ENCODE data around the gene RSAD2. TPM values are rescaled to one million over a fixed set of nuclear protein-coding genes. Genes with fewer than 3 reads are reported as not detected.

The RSAD2 gene
- total RNA-seq, 1 experiment from 2014 or later = 0.18 TPM

GRCh38 chr2:6911721-6912120 lies 34.1 kb downstream of the RSAD2 start:
- Mint-ChIP-seq H3K4me1 (ENCODE audit: low read depth, unreplicated experiment) (no peaks in the 10 kb centered on the region), H3K27me3 (ENCODE audit: insufficient read depth, unreplicated experiment) (peaks cover 17% of the 10 kb centered on the region), H3K27ac (ENCODE audit: unreplicated experiment) (no peak overlapping the region), H3K9me3 (ENCODE audit: unreplicated experiment) (no peaks in the 10 kb centered on the region), H3K4me3 (ENCODE audit: unreplicated experiment) (no peak overlapping the region), H3K36me3 (ENCODE audit: insufficient read depth, unreplicated experiment) (no peaks in the 10 kb centered on the region)
- BruUV-seq (replicated peaks) = no TSS peak
- ChIA-PET CTCF (no interaction called here), POLR2A (no interaction called here)
- Histone ChIP-seq H3K36me3 (ENCODE audit: control insufficient read depth, insufficient read depth, low read length) (no peaks in the 10 kb centered on the region), H3K9me3 (no peaks in the 10 kb centered on the region), H3K4me1 (no peaks in the 10 kb centered on the region), H3K4me3 (ENCODE audit: low read depth, low read length) (no peak overlapping the region), H3K27me3 (replicated peaks; ENCODE audit: control insufficient read depth, insufficient read depth, low read length) (no peaks in the 10 kb centered on the region)
- TF ChIP-seq CTCF (IDR thresholded peaks at IDR 0.05; ENCODE audit: insufficient read depth in 1 of 2, low read depth in 1 of 2, low read length in 1 of 2, severe bottlenecking in 1 of 2, unreplicated experiment in 1 of 2) = no peak
- intact Hi-C loops (cut with micrococcal nuclease; ENCODE audit: unreplicated experiment) = no loop called here
- DNase-seq = no peak

GRCh38 chr2:6913415-6914157 lies 36.0 kb downstream of the RSAD2 start:
- H3K27ac Mint-ChIP-seq (ENCODE audit: unreplicated experiment) = no peak overlapping the region
- intact Hi-C loops (cut with micrococcal nuclease; ENCODE audit: unreplicated experiment) = no loop called here
- Histone ChIP-seq H3K27me3 (replicated peaks; ENCODE audit: control insufficient read depth, insufficient read depth, low read length) (no peaks in the 10 kb centered on the region), H3K36me3 (ENCODE audit: control insufficient read depth, insufficient read depth, low read length) (no peaks in the 10 kb centered on the region), H3K4me3 (ENCODE audit: low read depth, low read length) (no peak overlapping the region), H3K9me3 (no peaks in the 10 kb centered on the region), H3K4me1 (no peaks in the 10 kb centered on the region)
- CTCF ChIA-PET = no interaction called here
- H3K27me3 Mint-ChIP-seq (ENCODE audit: insufficient read depth, unreplicated experiment) = peaks cover 9% of the 10 kb centered on the region
- no peak for DNase-seq
- BruUV-seq (replicated peaks) = no TSS peak
- no peaks in the 10 kb centered on the region for H3K4me1 Mint-ChIP-seq (ENCODE audit: low read depth, unreplicated experiment)
- POLR2A ChIA-PET = no interaction called here
- H3K36me3 Mint-ChIP-seq (ENCODE audit: insufficient read depth, unreplicated experiment) = peaks cover 1% of the 10 kb centered on the region
- TF ChIP-seq CTCF (IDR thresholded peaks at IDR 0.05; ENCODE audit: insufficient read depth in 1 of 2, low read depth in 1 of 2, low read length in 1 of 2, severe bottlenecking in 1 of 2, unreplicated experiment in 1 of 2) = no peak
- no peak overlapping the region for H3K4me3 Mint-ChIP-seq (ENCODE audit: unreplicated experiment)
- H3K9me3 Mint-ChIP-seq (ENCODE audit: unreplicated experiment) = no peaks in the 10 kb centered on the region

GRCh38 chr2:6914828-6915227 lies 37.3 kb downstream of the RSAD2 start:
- POLR2A ChIA-PET = no interaction called here
- no peaks in the 10 kb centered on the region for H3K4me1 Mint-ChIP-seq (ENCODE audit: low read depth, unreplicated experiment)
- H3K9me3 Mint-ChIP-seq (ENCODE audit: unreplicated experiment) = no peaks in the 10 kb centered on the region
- H3K27ac Mint-ChIP-seq (ENCODE audit: unreplicated experiment) = no peak overlapping the region
- intact Hi-C loops (cut with micrococcal nuclease; ENCODE audit: unreplicated experiment) = no loop called here
- H3K27me3 ChIP-seq (replicated peaks; ENCODE audit: control insufficient read depth, insufficient read depth, low read length) = no peaks in the 10 kb centered on the region
- BruUV-seq (replicated peaks) = no TSS peak
- H3K4me3 Mint-ChIP-seq (ENCODE audit: unreplicated experiment) = no peak overlapping the region
- H3K36me3 ChIP-seq (ENCODE audit: control insufficient read depth, insufficient read depth, low read length) = no peaks in the 10 kb centered on the region
- H3K27me3 Mint-ChIP-seq (ENCODE audit: insufficient read depth, unreplicated experiment) = peaks cover 7% of the 10 kb centered on the region
- peaks cover 5% of the 10 kb centered on the region; the same call in 1 of the 2 replicates for H3K9me3 ChIP-seq
- H3K36me3 Mint-ChIP-seq (ENCODE audit: insufficient read depth, unreplicated experiment) = peaks cover 6% of the 10 kb centered on the region
- no peak for TF ChIP-seq CTCF (IDR thresholded peaks at IDR 0.05; ENCODE audit: insufficient read depth in 1 of 2, low read depth in 1 of 2, low read length in 1 of 2, severe bottlenecking in 1 of 2, unreplicated experiment in 1 of 2)
- no peaks in the 10 kb centered on the region for H3K4me1 ChIP-seq
- CTCF ChIA-PET = no interaction called here
- H3K4me3 ChIP-seq (ENCODE audit: low read depth, low read length) = no peak overlapping the region
- DNase-seq = no peak

All from Caco-2 (cell line).